NCI-H2227 treated with DMSO at 0.1 percent for 48 hours (cell line): ENCODE measurements around the gene GSTA4.
A peak's percentile ranks its signal among the peaks of the same experiment; 100 is the strongest.

Source experiments
- DNase-seq: peaks from one replicate; lab custom pipeline; 2025; lab: John Stamatoyannopoulos, UW

GSTA4 gene

GRCh38 chr6:52995089-52995912 lies at the start of gene GSTA4:
Gene GSTA4 (minus strand): TSS chr6:52995284. CDS start chr6:52994243, 1,041 bp downstream.
- DNase-seq = peak; percentile 86

GRCh38 chr6:53044572-53044971 lies 49.5 kb upstream of the GSTA4 start:
- no peak for DNase-seq

GRCh38 chr6:53044071-53044470 lies 49.0 kb upstream of the GSTA4 start:
- no peak for DNase-seq

- no peak for DNase-seq
These were observed 48.5 kb upstream of the GSTA4 start for GRCh38 chr6:53043581-53043980.

GRCh38 chr6:53042112-53042511 lies 47.0 kb upstream of the GSTA4 start:
- DNase-seq = no peak

- DNase-seq = no peak
These were observed 46.3 kb upstream of the GSTA4 start for GRCh38 chr6:53041356-53041755.

GRCh38 chr6:53038596-53038995 lies 43.5 kb upstream of the GSTA4 start:
- no peak for DNase-seq

- no peak for DNase-seq
These were observed 43.1 kb upstream of the GSTA4 start for GRCh38 chr6:53038141-53038540.

- no peak for DNase-seq
These were observed 40.6 kb upstream of the GSTA4 start for GRCh38 chr6:53035549-53036213.

GRCh38 chr6:53033764-53034163 lies 38.7 kb upstream of the GSTA4 start:
- DNase-seq = no peak

GRCh38 chr6:53032849-53033248 lies 37.8 kb upstream of the GSTA4 start:
- no peak for DNase-seq

GRCh38 chr6:53031281-53031680 lies 36.2 kb upstream of the GSTA4 start:
- DNase-seq = no peak

GRCh38 chr6:53029761-53030160 lies 34.7 kb upstream of the GSTA4 start:
- no peak for DNase-seq

GRCh38 chr6:53029257-53029656 lies 34.2 kb upstream of the GSTA4 start:
- no peak for DNase-seq

- no peak for DNase-seq
These were observed 33.4 kb upstream of the GSTA4 start for GRCh38 chr6:53028467-53028866.

- DNase-seq = no peak
These were observed 32.1 kb upstream of the GSTA4 start for GRCh38 chr6:53027131-53027718.

- DNase-seq = no peak
These were observed 31.4 kb upstream of the GSTA4 start for GRCh38 chr6:53026526-53026925.

- DNase-seq = no peak
These were observed 28.2 kb upstream of the GSTA4 start for GRCh38 chr6:53023323-53023722.

- DNase-seq = no peak
These were observed 25.1 kb upstream of the GSTA4 start for GRCh38 chr6:53020005-53020744.

- no peak for DNase-seq
These were observed 23.4 kb upstream of the GSTA4 start for GRCh38 chr6:53018446-53018845.

- DNase-seq = no peak
These were observed 20.4 kb upstream of the GSTA4 start for GRCh38 chr6:53015486-53015885.

GRCh38 chr6:53014744-53015143 lies 19.7 kb upstream of the GSTA4 start:
- no peak for DNase-seq
